GM12865 (cell line): ENCODE measurements around the gene CNTN5.

ENCODE experiments used
- DNase-seq: peaks from one replicate; pipeline ENCODE4 v3.0.0; 2010; ENCODE audit warnings: low read depth
- H3K4me3 ChIP-seq: 2 replicates; pipeline ENCODE4 v1.5.1; 2011; ENCODE audit warnings: mild to moderate bottlenecking, low read depth, low read length, control low read depth
- TF ChIP-seq, protein P1 (sequence below): IDR thresholded peaks from 2 replicates; pipeline ENCODE4 v1.5.1; 2011; ENCODE audit warnings: low read length, control low read depth, low read depth, inconsistent platforms; ENCODE audit not compliant: insufficient read depth; ENCODE audit errors: missing control alignments

The CNTN5 gene

DNA sequence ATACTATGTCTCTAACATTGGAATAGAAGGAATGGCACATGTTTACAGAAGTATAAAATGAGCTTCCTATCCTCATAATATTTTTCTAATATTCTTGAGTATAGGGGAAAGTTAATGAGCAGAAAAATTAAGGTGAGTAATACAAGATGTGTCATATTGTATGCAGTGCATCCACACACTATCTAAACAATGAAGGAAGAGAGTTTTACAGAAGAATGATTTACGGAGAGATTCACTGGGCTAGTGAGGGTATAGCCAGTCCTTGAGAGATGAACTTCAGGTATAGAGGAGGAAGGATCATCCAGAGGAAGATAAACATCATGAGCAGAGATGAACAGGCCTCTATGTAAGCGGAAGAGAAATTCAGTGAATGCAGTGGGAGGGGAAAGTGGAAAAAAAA, 569.0 kb downstream of the CNTN5 start:
- DNase-seq = no peak
- TF ChIP-seq, protein P1, sequence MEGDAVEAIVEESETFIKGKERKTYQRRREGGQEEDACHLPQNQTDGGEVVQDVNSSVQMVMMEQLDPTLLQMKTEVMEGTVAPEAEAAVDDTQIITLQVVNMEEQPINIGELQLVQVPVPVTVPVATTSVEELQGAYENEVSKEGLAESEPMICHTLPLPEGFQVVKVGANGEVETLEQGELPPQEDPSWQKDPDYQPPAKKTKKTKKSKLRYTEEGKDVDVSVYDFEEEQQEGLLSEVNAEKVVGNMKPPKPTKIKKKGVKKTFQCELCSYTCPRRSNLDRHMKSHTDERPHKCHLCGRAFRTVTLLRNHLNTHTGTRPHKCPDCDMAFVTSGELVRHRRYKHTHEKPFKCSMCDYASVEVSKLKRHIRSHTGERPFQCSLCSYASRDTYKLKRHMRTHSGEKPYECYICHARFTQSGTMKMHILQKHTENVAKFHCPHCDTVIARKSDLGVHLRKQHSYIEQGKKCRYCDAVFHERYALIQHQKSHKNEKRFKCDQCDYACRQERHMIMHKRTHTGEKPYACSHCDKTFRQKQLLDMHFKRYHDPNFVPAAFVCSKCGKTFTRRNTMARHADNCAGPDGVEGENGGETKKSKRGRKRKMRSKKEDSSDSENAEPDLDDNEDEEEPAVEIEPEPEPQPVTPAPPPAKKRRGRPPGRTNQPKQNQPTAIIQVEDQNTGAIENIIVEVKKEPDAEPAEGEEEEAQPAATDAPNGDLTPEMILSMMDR = no peak
- H3K4me3 ChIP-seq = no peak overlapping the region

DNA sequence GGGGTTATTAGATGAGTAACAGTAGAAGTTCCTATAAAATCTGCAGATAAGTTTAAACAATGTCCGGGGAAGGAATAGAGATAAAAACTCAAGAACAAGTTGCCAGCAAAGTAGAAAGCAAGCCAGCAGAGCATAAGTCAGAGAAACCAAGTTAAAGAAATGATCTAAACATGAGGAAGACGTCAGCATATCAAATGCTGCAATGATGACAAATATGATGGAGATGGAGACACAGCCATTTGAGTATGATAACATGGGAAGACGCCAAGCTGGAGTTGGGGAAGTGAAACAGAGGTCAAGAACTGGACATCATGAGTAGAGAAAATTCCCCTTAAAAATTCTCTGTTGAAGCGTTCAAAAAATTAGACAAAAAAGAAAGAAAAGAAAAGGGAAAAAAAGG, 571.5 kb downstream of the CNTN5 start:
- TF ChIP-seq, protein P1 = no peak
- no peak for DNase-seq

DNA sequence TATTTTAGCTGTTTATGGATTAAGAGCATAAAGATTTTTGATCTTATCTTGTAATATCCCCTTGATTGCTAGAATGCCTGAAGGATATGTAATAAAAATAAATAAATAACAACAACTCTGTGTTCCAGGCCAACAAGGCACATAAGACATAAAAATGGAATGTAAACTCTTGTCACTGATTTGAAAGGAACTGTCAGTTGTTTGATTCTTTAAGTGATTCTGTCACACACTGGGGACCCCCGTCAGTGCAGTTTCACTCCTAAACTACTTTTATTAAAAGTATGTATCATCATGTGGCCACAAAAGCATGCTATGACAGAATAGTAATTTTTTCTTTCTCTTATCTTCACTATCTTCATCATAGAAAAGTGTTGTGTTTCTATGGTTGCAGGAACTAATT, 572.4 kb downstream of the CNTN5 start:
- no peak overlapping the region for H3K4me3 ChIP-seq
- no peak for DNase-seq
- TF ChIP-seq, protein P1 = no peak

More for the DNA sequence above, 571.5 kb downstream of the CNTN5 start:
- no peak overlapping the region for H3K4me3 ChIP-seq

DNA sequence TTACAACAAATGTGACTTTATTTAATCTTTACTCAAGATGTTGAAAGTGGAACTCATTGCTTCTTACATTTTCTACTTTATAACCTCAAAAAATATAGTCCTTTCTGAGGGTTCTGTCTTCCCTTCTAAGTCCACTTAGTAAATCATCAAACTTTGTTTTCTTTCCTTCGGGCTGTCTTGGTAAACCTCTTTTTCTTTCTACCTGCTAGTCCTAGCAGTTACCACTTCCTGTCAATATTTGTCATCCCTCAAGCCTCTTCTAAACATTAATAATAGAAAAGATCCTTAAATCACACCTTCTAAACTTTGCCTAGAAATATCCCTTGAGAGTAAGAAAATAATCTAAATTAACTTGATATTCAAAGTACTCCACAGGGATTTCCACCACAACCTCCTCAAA, 580.4 kb downstream of the CNTN5 start:
- no peak for DNase-seq
- TF ChIP-seq, protein P1 = no peak
- no peak overlapping the region for H3K4me3 ChIP-seq

DNA sequence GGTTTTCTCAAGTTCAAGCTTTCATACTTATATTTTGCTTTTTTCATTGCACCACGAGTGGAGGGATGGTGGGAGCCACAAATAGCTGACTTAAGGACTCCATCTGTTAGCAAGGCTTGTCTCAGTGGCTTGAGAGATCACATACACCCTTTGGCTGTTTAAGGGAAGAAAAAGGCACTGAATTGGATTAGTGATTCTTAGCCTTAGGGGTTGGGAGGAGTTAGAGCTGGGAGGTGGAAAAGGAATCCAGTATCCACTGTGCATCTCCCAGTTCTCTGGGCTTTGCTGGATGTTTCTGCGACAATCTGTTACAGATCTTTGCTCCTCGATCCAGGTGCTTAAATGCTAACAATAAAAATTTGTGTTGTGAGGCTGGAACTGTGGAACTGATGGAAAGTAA, 593.6 kb downstream of the CNTN5 start:
- TF ChIP-seq, protein P1 = no peak
- no peak overlapping the region for H3K4me3 ChIP-seq
- DNase-seq = no peak

DNA sequence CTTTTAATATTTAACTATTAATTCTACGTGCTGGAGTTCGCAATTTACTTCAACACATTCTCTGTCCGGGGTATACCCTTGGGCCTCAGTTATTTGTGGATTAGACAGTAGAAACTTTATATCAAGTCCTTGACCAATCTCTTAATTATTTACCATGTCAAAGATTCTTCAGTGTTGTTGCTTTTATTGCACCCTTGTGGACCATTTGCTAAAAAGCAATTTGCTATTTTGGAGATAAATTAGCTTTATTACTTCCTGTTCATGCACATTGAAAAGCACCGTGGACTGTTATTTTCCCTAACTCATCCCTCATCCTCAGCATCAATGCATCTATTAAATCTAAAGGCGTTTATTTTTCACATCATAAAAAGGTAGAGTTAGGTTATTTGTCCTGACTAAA, 609.9 kb downstream of the CNTN5 start:
- H3K4me3 ChIP-seq = no peak overlapping the region
- TF ChIP-seq, protein P1 = no peak
- no peak for DNase-seq

DNA sequence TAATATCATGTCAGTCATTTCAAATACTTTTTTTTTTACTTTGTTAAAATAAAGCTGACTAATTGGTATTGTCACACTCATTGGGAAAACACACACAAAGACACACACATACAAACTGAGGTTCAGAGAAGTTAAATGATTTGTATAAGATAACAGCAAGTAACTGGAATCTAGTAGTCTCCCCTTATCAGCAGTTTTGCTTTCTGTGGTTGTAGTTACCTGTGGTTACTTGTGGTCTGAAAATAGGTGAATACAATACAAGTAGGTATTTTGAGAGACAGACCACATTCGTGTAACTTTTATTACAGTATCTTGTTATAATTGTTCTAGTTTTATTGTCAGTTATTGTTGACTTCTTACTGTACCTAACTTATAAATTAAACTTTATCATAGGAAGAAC, 610.9 kb downstream of the CNTN5 start:
- H3K4me3 ChIP-seq = no peak overlapping the region
- TF ChIP-seq, protein P1 = no peak
- DNase-seq = no peak
